ENCODE results near the gene ZNF200.
A peak's percentile ranks its signal among the peaks of the same experiment; 100 is the strongest.

- TF ChIP-seq CTCF (conservative IDR thresholded peaks at IDR 0.05) (peak; percentile 57), EZH2 (IDR thresholded peaks at IDR 0.05; ENCODE audit: low read depth) (no peak)
Observed at GRCh38 chr16:3182608-3183444, 52.1 kb downstream of the ZNF200 start.
